ENCODE measurements around the gene DEPDC1.

DEPDC1 gene

GRCh38 chr1:68433395-68433794 lies 63.5 kb downstream of the DEPDC1 start:
- H3K79me2 ChIP-seq (ENCODE audit: insufficient read depth, low read length) = no peaks in the 10 kb centered on the region
- H2AFZ ChIP-seq (ENCODE audit: low read depth, low read length, severe bottlenecking) = no peak overlapping the region
- H3K9me2 ChIP-seq (replicated peaks; ENCODE audit: insufficient read depth, low read length) = no peaks in the 10 kb centered on the region
- no peak overlapping the region for H3K9ac ChIP-seq (ENCODE audit: low read length)
- no peaks in the 10 kb centered on the region for H3F3A ChIP-seq (ENCODE audit: insufficient read depth)
- no peaks in the 10 kb centered on the region for H3K36me3 ChIP-seq (ENCODE audit: low read length)
- H3K4me3 ChIP-seq (ENCODE audit: insufficient read depth, low read length, poor library complexity, severe bottlenecking) = no peak overlapping the region
- H3K9me3 ChIP-seq (ENCODE audit: insufficient read depth, low read length) = no peaks in the 10 kb centered on the region
- TF ChIP-seq CTCF (IDR thresholded peaks at IDR 0.05; ENCODE audit: insufficient read depth, low read length, poor library complexity, severe bottlenecking) (no peak), EZH2phosphoT487 (conservative IDR thresholded peaks at IDR 0.05; ENCODE audit: low read length) (no peak)
- no peaks in the 10 kb centered on the region for H4K20me1 ChIP-seq (ENCODE audit: low read depth, low read length)
- H3K27ac ChIP-seq (ENCODE audit: low read depth, low read length) = no peak overlapping the region
- no peaks in the 10 kb centered on the region for H3K27me3 ChIP-seq (ENCODE audit: low read length)
- no peak overlapping the region for H3K4me2 ChIP-seq (ENCODE audit: low read depth, low read length, poor library complexity, severe bottlenecking)

GRCh38 chr1:68431076-68431475 lies 65.8 kb downstream of the DEPDC1 start:
- H3K9ac ChIP-seq (ENCODE audit: low read length) = no peak overlapping the region
- H3K9me2 ChIP-seq (replicated peaks; ENCODE audit: insufficient read depth, low read length) = no peaks in the 10 kb centered on the region
- H3K27ac ChIP-seq (ENCODE audit: low read depth, low read length) = no peak overlapping the region
- no peaks in the 10 kb centered on the region for H3K27me3 ChIP-seq (ENCODE audit: low read length)
- no peaks in the 10 kb centered on the region for H3F3A ChIP-seq (ENCODE audit: insufficient read depth)
- H3K36me3 ChIP-seq (ENCODE audit: low read length) = no peaks in the 10 kb centered on the region
- no peaks in the 10 kb centered on the region for H3K79me2 ChIP-seq (ENCODE audit: insufficient read depth, low read length)
- no peaks in the 10 kb centered on the region for H3K9me3 ChIP-seq (ENCODE audit: insufficient read depth, low read length)
- no peak for TF ChIP-seq EZH2phosphoT487 (conservative IDR thresholded peaks at IDR 0.05; ENCODE audit: low read length)
- TF ChIP-seq CTCF (IDR thresholded peaks at IDR 0.05; ENCODE audit: insufficient read depth, low read length, poor library complexity, severe bottlenecking) = no peak
- H2AFZ ChIP-seq (ENCODE audit: low read depth, low read length, severe bottlenecking) = no peak overlapping the region
- H3K4me2 ChIP-seq (ENCODE audit: low read depth, low read length, poor library complexity, severe bottlenecking) = no peak overlapping the region
- no peak overlapping the region for H3K4me3 ChIP-seq (ENCODE audit: insufficient read depth, low read length, poor library complexity, severe bottlenecking)
- no peaks in the 10 kb centered on the region for H4K20me1 ChIP-seq (ENCODE audit: low read depth, low read length)

- Histone ChIP-seq H2AFZ (ENCODE audit: low read depth, low read length, severe bottlenecking) (no peak overlapping the region), H3K4me3 (ENCODE audit: insufficient read depth, low read length, poor library complexity, severe bottlenecking) (no peak overlapping the region), H3K36me3 (ENCODE audit: low read length) (no peaks in the 10 kb centered on the region), H3K9me2 (replicated peaks; ENCODE audit: insufficient read depth, low read length) (no peaks in the 10 kb centered on the region), H3K27me3 (ENCODE audit: low read length) (no peaks in the 10 kb centered on the region), H3K79me2 (ENCODE audit: insufficient read depth, low read length) (no peaks in the 10 kb centered on the region), H3K9me3 (ENCODE audit: insufficient read depth, low read length) (no peaks in the 10 kb centered on the region), H4K20me1 (ENCODE audit: low read depth, low read length) (no peaks in the 10 kb centered on the region), H3K9ac (ENCODE audit: low read length) (no peak overlapping the region), H3K27ac (ENCODE audit: low read depth, low read length) (no peak overlapping the region), H3K4me2 (ENCODE audit: low read depth, low read length, poor library complexity, severe bottlenecking) (no peak overlapping the region), H3F3A (ENCODE audit: insufficient read depth) (no peaks in the 10 kb centered on the region)
- TF ChIP-seq CTCF (IDR thresholded peaks at IDR 0.05; ENCODE audit: insufficient read depth, low read length, poor library complexity, severe bottlenecking) = no peak
- no peak for TF ChIP-seq EZH2phosphoT487 (conservative IDR thresholded peaks at IDR 0.05; ENCODE audit: low read length)
Measured at GRCh38 chr1:68429233-68429808, 67.6 kb downstream of the DEPDC1 start.
